NCI-H82 treated with DMSO at 0.1 percent for 48 hours (cell line): Measurements from ENCODE around the gene METTL23.

Experiments
- DNase-seq: peaks from one replicate; lab custom pipeline; 2025; ENCODE audit not compliant: unreplicated experiment; lab: John Stamatoyannopoulos, UW

METTL23 gene

GRCh38 chr17:76726776-76727718 lies at the start of gene METTL23:
TSS of gene METTL23 (plus strand) at chr17:76726839. CDS start at chr17:76729711, 2,872 bp downstream.
- no peak for DNase-seq

- DNase-seq = no peak
Observed at GRCh38 chr17:76677406-76677805, 49.2 kb upstream of the METTL23 start.

GRCh38 chr17:76678330-76678729 lies 48.3 kb upstream of the METTL23 start:
- no peak for DNase-seq

GRCh38 chr17:76679239-76679638 lies 47.4 kb upstream of the METTL23 start:
- DNase-seq = no peak

- peak; percentile 17 for DNase-seq
Observed at GRCh38 chr17:76681222-76682137, 45.2 kb upstream of the METTL23 start.

- no peak for DNase-seq
Observed at GRCh38 chr17:76682296-76682695, 44.3 kb upstream of the METTL23 start.

GRCh38 chr17:76683011-76683755 lies 43.5 kb upstream of the METTL23 start:
- no peak for DNase-seq

GRCh38 chr17:76683921-76684745 lies 42.5 kb upstream of the METTL23 start:
- no peak for DNase-seq

- no peak for DNase-seq
Observed at GRCh38 chr17:76684756-76685155, 41.9 kb upstream of the METTL23 start.

GRCh38 chr17:76685366-76685765 lies 41.3 kb upstream of the METTL23 start:
- no peak for DNase-seq

GRCh38 chr17:76685846-76686245 lies 40.8 kb upstream of the METTL23 start:
- no peak for DNase-seq

- no peak for DNase-seq
Observed at GRCh38 chr17:76686538-76687297, 39.9 kb upstream of the METTL23 start.

- DNase-seq = no peak
Observed at GRCh38 chr17:76687298-76688164, 39.1 kb upstream of the METTL23 start.

- DNase-seq = no peak
Observed at GRCh38 chr17:76688165-76688622, 38.4 kb upstream of the METTL23 start.

- DNase-seq = no peak
Observed at GRCh38 chr17:76689859-76690258, 36.8 kb upstream of the METTL23 start.

- no peak for DNase-seq
Observed at GRCh38 chr17:76690596-76691280, 35.9 kb upstream of the METTL23 start.

- no peak for DNase-seq
Observed at GRCh38 chr17:76691379-76692191, 35.1 kb upstream of the METTL23 start.
